T-helper 2 cell treated with Interferon-gamma antibody and Interleukin-4, amounts not matched to agents 100 ng/mL and 5 ng/mL, for 36 hours (primary cell): ENCODE data around the gene F12. TPM values are rescaled to one million over a fixed set of nuclear protein-coding genes. Genes with fewer than 3 reads are reported as not detected.
"Not testable (repeated sequence)": the region's sequence is repeated elsewhere in the genome, so short reads cannot be mapped to it uniquely, and the experiment has no call there.

Experiments
- intact Hi-C: fragments of 100-400 bp; cut with micrococcal nuclease; formaldehyde crosslinking; loops from one replicate; pipeline ENCODE4 v1.15.1; 2023
- total RNA-seq: library from RNA; stranded (reverse); gene quantifications from 2 replicates; pipeline ENCODE4 v1.2.3, GENCODE V29; 2022

F12 gene
- total RNA-seq, 1 donor from 2014 or later = 1.9 TPM

GRCh38 chr5:177371120-177372033 lies 38.0 kb downstream of the F12 start:
- intact Hi-C loops = no loop called here

- intact Hi-C loops = no loop called here
Measured at GRCh38 chr5:177370488-177371119, 38.8 kb downstream of the F12 start.

- intact Hi-C loops = no loop called here
Measured at GRCh38 chr5:177369645-177370440, 39.5 kb downstream of the F12 start.

GRCh38 chr5:177368869-177369644 lies 40.3 kb downstream of the F12 start:
- intact Hi-C loops = no loop called here

GRCh38 chr5:177367981-177368868 lies 41.1 kb downstream of the F12 start:
- intact Hi-C loops = no loop called here

GRCh38 chr5:177367323-177367848 lies 42.0 kb downstream of the F12 start:
- intact Hi-C loops = no loop called here

GRCh38 chr5:177366528-177367322 lies 42.6 kb downstream of the F12 start:
- intact Hi-C loops = no loop called here

- intact Hi-C loops = no loop called here
Measured at GRCh38 chr5:177365845-177366527, 43.4 kb downstream of the F12 start.

GRCh38 chr5:177364159-177364962 lies 45.0 kb downstream of the F12 start:
- intact Hi-C loops = no loop called here

GRCh38 chr5:177363565-177363964 lies 45.8 kb downstream of the F12 start:
- intact Hi-C loops = no loop called here

- intact Hi-C loops = no loop called here
Measured at GRCh38 chr5:177362610-177363507, 46.5 kb downstream of the F12 start.

- intact Hi-C loops = no loop called here
Measured at GRCh38 chr5:177362292-177362609, 47.1 kb downstream of the F12 start.

GRCh38 chr5:177361418-177362291 lies 47.7 kb downstream of the F12 start:
- intact Hi-C loops = no loop called here

- intact Hi-C loops = not testable (repeated sequence)
Measured at GRCh38 chr5:177360740-177361139, 48.6 kb downstream of the F12 start.

- intact Hi-C loops = loop anchor here (5.0 kb wide), 1 partner anchor 42 kb away; the partner anchor contains the start of gene PFN3
Measured at GRCh38 chr5:177359860-177360259, 49.5 kb downstream of the F12 start.
